T-helper 1 cell treated with Interleukin-12 subunit alpha and Interleukin-12 subunit beta and Interleukin-4 antibody, amounts not matched to agents 30 μg/mL and 1 μg/mL, for 36 hours (primary cell): ENCODE measurements around the gene ALDH7A1.

Experiments
- H3K27ac Mint-ChIP-seq: one replicate; pipeline ENCODE4 v1.8.0; 2021; ENCODE audit warnings: mild to moderate bottlenecking, mixed read lengths
- H3K27me3 Mint-ChIP-seq: one replicate; pipeline ENCODE4 v1.8.0; 2021; ENCODE audit warnings: low read depth, mixed read lengths
- H3K36me3 Mint-ChIP-seq: one replicate; pipeline ENCODE4 v1.8.0; 2021; ENCODE audit warnings: low read depth, mixed read lengths
- H3K4me1 Mint-ChIP-seq: one replicate; pipeline ENCODE4 v1.8.0; 2021; ENCODE audit warnings: low read depth, mixed read lengths
- H3K4me3 Mint-ChIP-seq: one replicate; pipeline ENCODE4 v1.8.0; 2021; ENCODE audit warnings: mild to moderate bottlenecking, moderate library complexity, mixed read lengths
- H3K9me3 Mint-ChIP-seq: one replicate; pipeline ENCODE4 v1.8.0; 2021; ENCODE audit warnings: mixed read lengths

ALDH7A1 gene

DNA sequence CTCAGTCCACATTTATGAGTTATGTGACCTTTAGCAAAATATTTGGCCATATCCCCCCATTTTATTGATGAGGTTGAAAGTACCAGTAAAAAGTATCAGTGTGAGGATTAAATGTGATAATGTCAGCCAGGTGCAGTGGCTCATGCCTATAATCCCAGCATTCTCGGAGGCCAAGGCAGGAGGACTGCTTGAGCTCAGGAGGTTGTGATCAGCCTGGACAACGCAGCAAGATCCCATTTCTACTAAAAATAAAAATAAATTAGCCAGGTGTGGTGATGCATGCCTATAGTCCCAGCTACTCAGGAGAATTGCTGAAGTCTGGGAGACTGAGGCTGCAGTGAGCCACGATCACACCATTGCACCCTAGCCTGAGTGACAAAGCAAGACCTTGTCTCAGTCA lies 100.6 kb downstream of the ALDH7A1 start:
- Mint-ChIP-seq H3K4me3 (no peak overlapping the region), H3K9me3 (no peaks in the 10 kb centered on the region), H3K4me1 (no peaks in the 10 kb centered on the region), H3K27ac (no peak overlapping the region), H3K36me3 (no peaks in the 10 kb centered on the region), H3K27me3 (no peaks in the 10 kb centered on the region)

DNA sequence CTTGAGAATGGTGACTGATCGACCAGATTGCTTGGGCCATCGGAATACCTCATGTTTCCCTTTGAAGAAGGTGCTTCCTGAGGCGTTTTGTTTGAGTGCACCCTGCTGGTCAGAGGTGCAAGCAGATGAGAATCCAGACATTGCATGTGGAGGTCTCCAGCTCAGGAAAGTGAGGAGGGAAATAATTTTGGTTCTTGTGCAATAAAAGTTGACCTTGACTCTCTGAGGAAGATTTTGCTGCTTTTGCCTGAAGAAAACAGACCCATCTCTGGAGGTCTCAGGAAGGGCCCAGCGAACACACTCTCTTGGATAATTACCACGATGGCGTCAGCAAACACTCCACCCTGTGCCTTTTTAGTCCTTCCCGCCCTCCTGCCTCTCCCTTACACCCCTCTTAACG lies 102.1 kb downstream of the ALDH7A1 start:
- H3K9me3 Mint-ChIP-seq: no peaks in the 10 kb centered on the region
- no peak overlapping the region for H3K4me3 Mint-ChIP-seq
- no peaks in the 10 kb centered on the region for H3K4me1 Mint-ChIP-seq
- peaks cover 4% of the 10 kb centered on the region for H3K36me3 Mint-ChIP-seq
- H3K27ac Mint-ChIP-seq: no peak overlapping the region
- no peaks in the 10 kb centered on the region for H3K27me3 Mint-ChIP-seq

DNA sequence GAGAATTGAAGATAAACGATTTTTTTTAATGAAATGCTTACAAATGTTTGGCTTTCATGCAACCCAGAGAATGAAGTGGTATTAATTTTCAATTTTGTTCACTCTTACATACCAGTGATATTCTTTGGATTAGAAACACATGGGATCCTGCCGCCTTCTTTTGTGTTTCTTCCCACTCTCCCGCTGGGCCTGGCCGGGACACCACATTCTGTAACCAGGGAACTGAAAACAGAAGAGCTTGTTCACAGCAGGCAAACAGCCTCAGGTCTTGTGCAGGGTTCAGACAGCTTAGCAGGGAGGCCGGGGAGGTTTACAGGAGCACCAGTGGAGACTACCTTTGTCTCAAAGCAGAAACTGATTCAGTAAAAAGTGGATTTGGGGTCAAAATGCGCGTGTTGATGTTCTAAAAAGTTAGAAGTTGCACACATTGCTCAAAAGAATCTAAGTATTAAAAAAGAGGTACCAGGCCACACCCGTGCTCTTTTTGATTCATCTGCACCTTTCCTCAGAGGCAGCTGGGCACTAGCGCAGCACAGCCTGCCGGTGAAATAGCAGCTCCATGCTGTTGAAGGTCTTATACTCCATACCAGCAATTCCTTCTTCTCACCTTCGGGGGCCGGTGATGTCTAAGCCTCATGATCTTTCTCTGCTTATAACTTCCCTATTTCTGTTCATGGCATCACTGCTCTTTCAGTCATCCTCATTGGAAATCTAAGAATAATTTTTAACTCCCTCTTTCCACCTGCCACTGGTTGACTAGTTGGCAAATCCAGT lies 104.7 kb downstream of the ALDH7A1 start:
- no peaks in the 10 kb centered on the region for H3K9me3 Mint-ChIP-seq
- H3K27me3 Mint-ChIP-seq: no peaks in the 10 kb centered on the region
- peaks cover 13% of the 10 kb centered on the region for H3K36me3 Mint-ChIP-seq
- H3K4me1 Mint-ChIP-seq: no peaks in the 10 kb centered on the region
- H3K4me3 Mint-ChIP-seq: no peak overlapping the region
- H3K27ac Mint-ChIP-seq: no peak overlapping the region

DNA sequence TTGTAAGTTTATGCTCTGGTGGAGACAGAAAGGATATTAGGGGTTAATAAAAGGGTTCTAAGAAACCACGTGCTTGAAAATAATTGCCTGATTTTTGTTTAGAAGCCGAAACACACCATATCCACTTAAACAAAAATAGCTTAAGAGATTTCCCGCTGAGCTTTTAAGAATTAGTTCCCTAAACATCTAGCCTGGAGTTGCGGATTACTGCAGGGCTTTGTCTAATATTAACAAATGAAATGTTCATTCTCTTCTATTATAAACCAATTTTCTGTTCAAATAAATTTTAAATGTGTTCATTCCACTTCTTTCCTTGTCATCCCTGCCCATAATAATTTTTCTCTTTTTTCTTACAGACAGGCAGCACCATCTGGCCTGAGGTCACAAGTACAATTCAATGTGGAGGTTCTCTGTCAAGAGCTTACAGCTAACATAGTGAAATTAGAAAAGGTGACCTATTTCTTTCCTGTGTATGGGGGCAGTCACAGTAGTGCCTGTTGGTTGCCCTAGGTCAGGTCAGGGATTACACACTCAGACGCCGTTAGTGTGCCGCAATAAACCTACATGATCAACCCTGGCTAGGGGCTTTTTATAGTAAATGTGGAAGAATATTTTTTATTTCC lies 106.5 kb downstream of the ALDH7A1 start:
- H3K27ac Mint-ChIP-seq: no peak overlapping the region
- H3K27me3 Mint-ChIP-seq: no peaks in the 10 kb centered on the region
- H3K36me3 Mint-ChIP-seq: peaks cover 13% of the 10 kb centered on the region
- H3K4me1 Mint-ChIP-seq: no peaks in the 10 kb centered on the region
- H3K4me3 Mint-ChIP-seq: no peak overlapping the region
- no peaks in the 10 kb centered on the region for H3K9me3 Mint-ChIP-seq

DNA sequence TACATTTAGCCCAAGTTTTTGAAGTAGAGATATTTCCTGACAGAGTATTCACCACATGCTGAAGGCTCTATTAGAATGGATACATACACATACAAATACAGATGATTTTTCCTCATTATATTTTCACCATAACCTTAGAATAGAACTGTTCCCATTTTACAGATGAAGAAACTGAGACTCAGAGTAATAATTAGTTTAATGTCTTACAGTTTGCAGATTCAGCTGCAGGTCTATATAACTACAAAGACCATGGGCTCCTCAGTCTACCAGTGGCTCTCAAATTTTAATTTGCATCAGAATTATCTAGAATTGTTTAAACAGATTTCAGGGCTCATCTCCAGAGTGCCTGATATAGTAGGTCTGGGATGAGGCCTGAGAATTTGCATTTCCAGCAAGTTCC lies 107.4 kb downstream of the ALDH7A1 start:
- H3K27me3 Mint-ChIP-seq: no peaks in the 10 kb centered on the region
- H3K4me1 Mint-ChIP-seq: no peaks in the 10 kb centered on the region
- no peaks in the 10 kb centered on the region for H3K9me3 Mint-ChIP-seq
- no peak overlapping the region for H3K4me3 Mint-ChIP-seq
- peaks cover 20% of the 10 kb centered on the region for H3K36me3 Mint-ChIP-seq
- H3K27ac Mint-ChIP-seq: no peak overlapping the region

DNA sequence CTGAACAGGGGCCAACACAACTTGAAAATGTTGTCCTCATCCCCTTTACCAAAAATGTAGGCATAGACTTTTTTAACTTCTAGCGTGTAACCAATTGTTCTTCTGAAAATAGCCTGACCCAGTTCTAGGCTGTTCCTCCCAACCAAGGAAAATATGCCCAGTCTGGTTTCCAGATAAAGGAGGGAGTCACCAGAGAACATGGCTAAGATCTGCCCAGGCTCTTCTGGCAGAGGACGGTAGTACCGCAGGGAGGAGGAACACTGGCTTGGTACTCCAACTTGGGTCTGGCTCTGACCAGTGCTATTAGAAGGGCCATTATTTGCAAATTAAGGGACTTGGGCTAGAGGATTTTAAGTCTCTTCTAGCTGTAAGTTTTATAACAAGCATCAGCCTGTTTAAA lies 108.7 kb downstream of the ALDH7A1 start:
- Mint-ChIP-seq H3K27ac (no peak overlapping the region), H3K27me3 (no peaks in the 10 kb centered on the region), H3K4me3 (no peak overlapping the region), H3K9me3 (no peaks in the 10 kb centered on the region), H3K4me1 (no peaks in the 10 kb centered on the region), H3K36me3 (peaks cover 22% of the 10 kb centered on the region)

DNA sequence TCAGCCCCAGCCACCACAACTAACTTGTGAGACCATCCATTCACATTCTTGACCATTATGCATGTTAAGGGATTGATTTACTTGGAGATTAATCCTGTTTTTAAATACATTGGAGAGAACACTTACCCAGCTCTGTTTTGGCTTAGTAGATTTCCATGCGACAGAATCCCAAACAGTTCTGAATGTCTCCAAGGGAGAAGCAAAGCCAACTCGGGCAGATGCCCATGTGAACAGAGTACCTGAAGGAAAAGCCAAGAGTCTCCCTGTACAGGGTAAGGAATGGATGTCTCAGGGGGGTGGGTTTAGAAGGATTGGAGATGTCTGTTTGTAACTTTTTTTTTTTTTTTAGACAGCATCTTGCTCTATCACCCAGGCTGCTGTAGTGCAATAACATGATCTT lies 110.8 kb downstream of the ALDH7A1 start:
- Mint-ChIP-seq H3K27me3 (no peaks in the 10 kb centered on the region), H3K4me1 (no peaks in the 10 kb centered on the region), H3K9me3 (no peaks in the 10 kb centered on the region), H3K36me3 (peaks cover 26% of the 10 kb centered on the region), H3K27ac (no peak overlapping the region), H3K4me3 (no peak overlapping the region)

DNA sequence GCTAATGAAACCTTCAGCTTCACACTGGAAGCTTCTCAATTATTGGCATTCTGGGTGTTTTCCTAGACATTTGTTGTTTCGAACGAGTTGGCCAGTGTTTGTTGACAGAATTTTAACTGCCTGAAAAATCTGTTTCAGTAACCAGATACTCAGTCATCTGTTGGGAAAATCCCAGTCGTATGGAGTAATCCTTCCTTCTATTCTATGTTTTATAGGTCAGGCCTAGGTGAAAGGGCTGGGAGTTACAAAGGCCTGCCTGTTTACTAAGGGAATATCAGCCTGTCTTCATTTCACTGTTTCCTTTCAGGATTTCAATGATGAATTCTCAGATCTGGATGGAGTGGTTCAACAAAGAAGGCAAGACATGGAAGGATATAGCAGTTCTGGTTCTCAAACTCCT lies 111.9 kb downstream of the ALDH7A1 start:
- Mint-ChIP-seq H3K4me3 (no peak overlapping the region), H3K27ac (no peak overlapping the region), H3K4me1 (no peaks in the 10 kb centered on the region), H3K27me3 (no peaks in the 10 kb centered on the region), H3K36me3 (peaks cover 22% of the 10 kb centered on the region), H3K9me3 (no peaks in the 10 kb centered on the region)

DNA sequence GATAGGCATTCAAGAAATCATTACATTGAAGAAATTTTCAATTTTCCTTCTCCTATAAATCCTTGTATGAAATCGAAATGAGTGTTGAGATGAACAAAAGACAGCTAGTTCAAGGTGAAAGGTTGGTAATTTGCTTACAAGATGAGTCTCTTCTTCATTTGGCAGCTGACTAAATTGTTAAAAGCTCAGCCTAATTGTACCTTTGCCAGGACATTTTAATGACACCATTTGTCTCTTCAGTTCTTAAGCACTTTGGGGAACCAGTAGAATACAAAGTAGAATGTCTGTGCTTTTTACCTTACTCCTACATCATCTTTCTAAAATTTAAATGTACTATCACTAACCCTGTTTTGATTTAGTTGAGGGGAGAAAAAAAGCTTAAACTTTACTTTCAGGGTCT lies 112.4 kb downstream of the ALDH7A1 start:
- Mint-ChIP-seq H3K4me1 (no peaks in the 10 kb centered on the region), H3K27ac (no peak overlapping the region), H3K9me3 (no peaks in the 10 kb centered on the region), H3K36me3 (peaks cover 22% of the 10 kb centered on the region), H3K27me3 (no peaks in the 10 kb centered on the region), H3K4me3 (no peak overlapping the region)

DNA sequence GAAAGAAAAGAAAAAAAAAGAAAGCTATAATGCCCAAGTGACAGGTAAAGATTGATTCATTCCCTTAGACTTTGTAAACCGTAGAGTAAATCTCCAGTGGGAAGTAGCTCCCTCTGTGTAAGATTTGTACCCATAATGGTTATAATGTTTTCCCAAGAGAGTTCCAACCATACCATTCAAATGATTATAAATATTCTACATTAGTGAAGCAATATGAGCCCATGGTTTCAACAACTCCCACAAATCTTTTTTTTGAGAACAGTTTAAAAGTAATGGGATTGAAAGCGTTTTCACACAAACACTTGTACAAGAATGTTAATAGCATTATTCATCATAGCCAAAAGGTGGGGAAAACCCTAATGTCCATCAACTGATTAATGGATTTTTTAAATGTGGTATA lies 113.8 kb downstream of the ALDH7A1 start:
- no peak overlapping the region for H3K4me3 Mint-ChIP-seq
- H3K36me3 Mint-ChIP-seq: peaks cover 22% of the 10 kb centered on the region

More for the DNA sequence above, 113.8 kb downstream of the ALDH7A1 start:
- Mint-ChIP-seq H3K4me1 (no peaks in the 10 kb centered on the region), H3K9me3 (no peaks in the 10 kb centered on the region), H3K27ac (no peak overlapping the region), H3K27me3 (no peaks in the 10 kb centered on the region)
